Endodermal cell (in vitro differentiated cells): ENCODE results near the gene GRIK4. TPM values are rescaled to one million over a fixed set of nuclear protein-coding genes. Genes with fewer than 3 reads are reported as not detected.

Source experiments
- DNase-seq: peaks from one replicate; pipeline ENCODE4 v3.0.0-alpha.2; 2017
- H3K27ac ChIP-seq: 2 replicates; pipeline ENCODE4 v1.5.1; 2013; ENCODE audit warnings: mild to moderate bottlenecking, low read depth, low read length, moderate library complexity
- H3K27me3 ChIP-seq: 2 replicates; pipeline ENCODE4 v1.6.1; 2013; ENCODE audit warnings: mild to moderate bottlenecking, low read length, moderate library complexity; ENCODE audit not compliant: insufficient read depth, control insufficient read depth, poor library complexity, severe bottlenecking
- H3K36me3 ChIP-seq: 2 replicates; pipeline ENCODE4 v1.7.0; 2013; ENCODE audit warnings: mild to moderate bottlenecking, low read length, moderate library complexity; ENCODE audit not compliant: control insufficient read depth, insufficient read depth
- H3K4me1 ChIP-seq: one replicate; pipeline ENCODE4 v1.7.0; 2013; ENCODE audit warnings: low read length; ENCODE audit not compliant: control insufficient read depth, insufficient read depth
- H3K4me3 ChIP-seq: 2 replicates; pipeline ENCODE4 v1.5.1; 2013; ENCODE audit warnings: mild to moderate bottlenecking, low read length, moderate library complexity
- H3K9ac ChIP-seq: 2 replicates; pipeline ENCODE4 v1.6.1; 2013; ENCODE audit warnings: mild to moderate bottlenecking, low read length, moderate library complexity; ENCODE audit not compliant: poor library complexity, severe bottlenecking; ENCODE audit errors: extremely low read depth
- H3K9me3 ChIP-seq: 2 replicates; pipeline ENCODE4 v1.6.1; 2013; ENCODE audit warnings: mild to moderate bottlenecking, low read length, moderate library complexity; ENCODE audit not compliant: control insufficient read depth
- H3K27ac Mint-ChIP-seq: 2 replicates; pipeline ENCODE4 v1.8.0; 2020; ENCODE audit warnings: mixed read lengths
- H3K27me3 Mint-ChIP-seq: 2 replicates; pipeline ENCODE4 v1.8.0; 2021; ENCODE audit warnings: mild to moderate bottlenecking, mixed read lengths; ENCODE audit not compliant: insufficient read depth
- H3K36me3 Mint-ChIP-seq: 2 replicates; pipeline ENCODE4 v1.8.0; 2020; ENCODE audit warnings: low read depth, mixed read lengths
- H3K4me1 Mint-ChIP-seq: 2 replicates; pipeline ENCODE4 v1.8.0; 2020; ENCODE audit warnings: mixed read lengths
- H3K4me3 Mint-ChIP-seq: 2 replicates; pipeline ENCODE4 v1.8.0; 2020; ENCODE audit warnings: mild to moderate bottlenecking, moderate library complexity, mixed read lengths
- H3K9me3 Mint-ChIP-seq: 2 replicates; pipeline ENCODE4 v1.8.0; 2020; ENCODE audit warnings: mild to moderate bottlenecking, mixed read lengths
- WGBS, 2 experiments: methylation state at CpG; one replicate each; pipeline versions ENCODE4 v1.1.5 to v1.1.7; 2013; ENCODE audit warnings: missing lambda C conversion rate in 2 of 2, mixed read lengths in 1 of 2; ENCODE audit not compliant: insufficient coverage in 1 of 2, insufficient read length in 1 of 2; 5-methylcytosine and 5-hydroxymethylcytosine counted together
- total RNA-seq, 2 donors: library from RNA; stranded (reverse); fragmentation: NEBNext Ultra II Directional in 1 of 2; extraction: Animal tissue kit (Norgen Biotek cat#: 25700) in 1 of 2; gene quantifications; 2 replicates in 1 of 2; 3 replicates in 1 of 2; pipeline ENCODE4 v1.2.1, GENCODE V29; 2021
- TF ChIP-seq, protein P1 (sequence below): fragments of 200-600 bp; sonication (generic); conservative IDR thresholded peaks from 2 replicates; pipeline ENCODE4 v1.5.0; 2021; ENCODE audit warnings: antibody characterized with exemption, mild to moderate bottlenecking

Gene GRIK4
- total RNA-seq, 2 donors from 2014 or later, result 1.7 to 3.5 TPM

DNA sequence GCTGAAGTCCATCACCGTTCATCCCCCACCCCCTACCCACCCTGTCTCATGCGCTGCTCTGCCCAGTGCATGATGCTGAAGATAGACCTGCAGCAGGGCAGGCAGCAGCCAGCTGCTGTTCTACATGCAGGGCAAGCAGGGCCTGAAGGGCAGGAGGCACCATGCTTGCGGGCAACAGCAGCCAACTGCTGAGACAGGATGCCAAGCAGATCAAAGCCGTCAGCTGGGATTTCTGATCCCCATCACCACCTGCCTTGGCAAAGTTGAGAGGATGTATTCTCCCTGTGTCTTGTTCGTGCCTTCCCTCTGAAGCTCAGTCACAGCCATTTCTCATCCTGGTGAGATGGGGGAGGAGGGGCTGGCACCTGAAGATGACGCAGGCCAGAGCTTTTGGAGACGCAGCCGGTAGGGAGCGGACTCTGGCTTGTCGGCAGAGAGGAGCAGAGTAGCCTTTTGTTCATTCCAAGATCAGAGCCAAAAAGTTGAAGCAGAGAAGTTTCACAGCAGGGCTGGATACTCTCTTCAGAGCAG, 227.0 kb downstream of the GRIK4 start:
- no peak overlapping the region for H3K4me3 ChIP-seq
- Mint-ChIP-seq H3K27me3 (no peaks in the 10 kb centered on the region), H3K27ac (no peak overlapping the region), H3K36me3 (no peaks in the 10 kb centered on the region), H3K9me3 (no peaks in the 10 kb centered on the region), H3K4me3 (no peak overlapping the region), H3K4me1 (no peaks in the 10 kb centered on the region)
- no peaks in the 10 kb centered on the region for H3K4me1 ChIP-seq
- no peak for DNase-seq
- H3K9me3 ChIP-seq, result no peaks in the 10 kb centered on the region
- no peak overlapping the region for H3K27ac ChIP-seq
- H3K27me3 ChIP-seq, result no peaks in the 10 kb centered on the region
- TF ChIP-seq, protein P1, sequence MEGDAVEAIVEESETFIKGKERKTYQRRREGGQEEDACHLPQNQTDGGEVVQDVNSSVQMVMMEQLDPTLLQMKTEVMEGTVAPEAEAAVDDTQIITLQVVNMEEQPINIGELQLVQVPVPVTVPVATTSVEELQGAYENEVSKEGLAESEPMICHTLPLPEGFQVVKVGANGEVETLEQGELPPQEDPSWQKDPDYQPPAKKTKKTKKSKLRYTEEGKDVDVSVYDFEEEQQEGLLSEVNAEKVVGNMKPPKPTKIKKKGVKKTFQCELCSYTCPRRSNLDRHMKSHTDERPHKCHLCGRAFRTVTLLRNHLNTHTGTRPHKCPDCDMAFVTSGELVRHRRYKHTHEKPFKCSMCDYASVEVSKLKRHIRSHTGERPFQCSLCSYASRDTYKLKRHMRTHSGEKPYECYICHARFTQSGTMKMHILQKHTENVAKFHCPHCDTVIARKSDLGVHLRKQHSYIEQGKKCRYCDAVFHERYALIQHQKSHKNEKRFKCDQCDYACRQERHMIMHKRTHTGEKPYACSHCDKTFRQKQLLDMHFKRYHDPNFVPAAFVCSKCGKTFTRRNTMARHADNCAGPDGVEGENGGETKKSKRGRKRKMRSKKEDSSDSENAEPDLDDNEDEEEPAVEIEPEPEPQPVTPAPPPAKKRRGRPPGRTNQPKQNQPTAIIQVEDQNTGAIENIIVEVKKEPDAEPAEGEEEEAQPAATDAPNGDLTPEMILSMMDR, result no peak
- WGBS, 2 experiments, result 94% methylated on average over 8 to 10 of the region's 10 CpGs
- H3K36me3 ChIP-seq, result no peaks in the 10 kb centered on the region
- H3K9ac ChIP-seq, result no peak overlapping the region

DNA sequence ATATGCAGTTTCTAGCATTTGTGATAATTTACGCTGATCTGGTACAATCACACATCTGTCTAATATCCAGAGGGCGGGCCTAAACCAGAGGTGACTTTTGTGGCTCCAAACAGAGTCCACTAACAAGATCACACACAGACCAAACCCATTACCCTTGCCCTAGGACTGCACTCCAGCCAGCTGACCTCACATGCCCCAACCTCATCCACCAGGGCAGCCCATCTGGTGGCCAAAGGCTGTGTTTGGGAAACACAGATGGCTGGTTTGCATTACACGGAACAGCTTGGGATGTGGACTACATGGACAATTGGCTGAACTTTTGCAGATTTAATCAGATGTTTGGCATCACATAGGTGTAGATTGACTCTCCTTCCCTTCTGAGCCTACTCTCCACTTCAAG, 228.2 kb downstream of the GRIK4 start:
- DNase-seq, result no peak
- H3K4me1 Mint-ChIP-seq, result no peaks in the 10 kb centered on the region
- H3K27me3 ChIP-seq, result no peaks in the 10 kb centered on the region
- no peaks in the 10 kb centered on the region for H3K9me3 ChIP-seq
- no peaks in the 10 kb centered on the region for H3K9me3 Mint-ChIP-seq
- no peaks in the 10 kb centered on the region for H3K27me3 Mint-ChIP-seq
- no peak overlapping the region for H3K27ac Mint-ChIP-seq
- TF ChIP-seq, protein P1, result no peak
- no peak overlapping the region for H3K27ac ChIP-seq
- no peaks in the 10 kb centered on the region for H3K36me3 Mint-ChIP-seq
- WGBS, 2 experiments, result 59 to 67% methylated on average over 3 of the region's 3 CpGs
- no peak overlapping the region for H3K4me3 Mint-ChIP-seq
- H3K9ac ChIP-seq, result no peak overlapping the region
- H3K4me3 ChIP-seq, result no peak overlapping the region
- H3K36me3 ChIP-seq, result no peaks in the 10 kb centered on the region
- no peaks in the 10 kb centered on the region for H3K4me1 ChIP-seq

DNA sequence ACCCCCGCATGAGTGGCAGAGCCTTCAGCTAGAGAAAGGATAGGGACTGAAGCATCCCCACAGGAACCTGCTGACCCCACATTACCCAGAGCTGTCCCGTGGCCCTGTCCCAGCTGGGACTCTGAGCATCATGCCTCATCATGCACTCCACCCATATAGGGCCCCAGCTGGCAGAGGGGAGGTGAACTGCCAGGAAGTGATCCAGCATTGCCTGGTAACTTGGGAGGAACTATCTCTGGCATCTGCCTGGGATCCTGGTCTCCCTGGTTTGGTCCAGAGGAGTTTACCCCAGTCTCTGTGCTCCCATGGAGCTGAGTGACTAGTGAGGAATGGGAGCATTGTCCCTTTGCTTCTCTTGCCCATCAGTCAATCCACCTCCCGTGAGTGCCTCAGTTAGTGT, 228.8 kb downstream of the GRIK4 start:
- Mint-ChIP-seq H3K4me3 (no peak overlapping the region), H3K9me3 (no peaks in the 10 kb centered on the region), H3K36me3 (no peaks in the 10 kb centered on the region), H3K27ac (no peak overlapping the region), H3K27me3 (no peaks in the 10 kb centered on the region), H3K4me1 (no peaks in the 10 kb centered on the region)
- TF ChIP-seq, protein P1, result no peak
- no peaks in the 10 kb centered on the region for H3K9me3 ChIP-seq
- H3K9ac ChIP-seq, result no peak overlapping the region
- 91% methylated on average over 3 of the region's 3 CpGs; no CpG with 5 or more reads in 1 of the 2 experiments for WGBS, 2 experiments
- no peaks in the 10 kb centered on the region for H3K27me3 ChIP-seq
- no peaks in the 10 kb centered on the region for H3K4me1 ChIP-seq
- H3K27ac ChIP-seq, result no peak overlapping the region
- DNase-seq, result no peak
- no peak overlapping the region for H3K4me3 ChIP-seq
- no peaks in the 10 kb centered on the region for H3K36me3 ChIP-seq
